Erythroblast (primary cell): ENCODE measurements around the gene ACTA2.

ENCODE experiments used
- GATA1 ChIP-seq: IDR thresholded peaks from 2 replicates; pipeline ENCODE4 v1.6.1; 2011; ENCODE audit warnings: low read depth, mild to moderate bottlenecking, control low read depth, low read length, moderate library complexity
- POLR2A ChIP-seq: IDR thresholded peaks from 2 replicates; pipeline ENCODE4 v1.6.1; 2011; ENCODE audit warnings: mild to moderate bottlenecking, low read length

- TF ChIP-seq POLR2A, result no peak
- TF ChIP-seq GATA1, result no peak
Observed at GRCh38 chr10:88928254-88928653, 24.3 kb downstream of the ACTA2 start.
